RPMI7951 (cell line): ENCODE measurements around the gene CDCP2. TPM values are rescaled to one million over a fixed set of nuclear protein-coding genes. Genes with fewer than 3 reads are reported as not detected.
"Not testable (repeated sequence)": the region's sequence is repeated elsewhere in the genome, so short reads cannot be mapped to it uniquely, and the experiment has no call there.

Experiments
- DNase-seq: peaks from one replicate; pipeline ENCODE4 v3.0.0-alpha.2; 2012; ENCODE audit warnings: low read depth
- total RNA-seq: library from RNA; depleted of rRNA; stranded (reverse); fragments of >200 nt; shearing (Covaris generic); gene quantifications from 2 replicates; pipeline ENCODE4 v1.2.3, GENCODE V29; 2014

The CDCP2 gene
- total RNA-seq, 1 experiment from 2014 or later: not detected

DNA sequence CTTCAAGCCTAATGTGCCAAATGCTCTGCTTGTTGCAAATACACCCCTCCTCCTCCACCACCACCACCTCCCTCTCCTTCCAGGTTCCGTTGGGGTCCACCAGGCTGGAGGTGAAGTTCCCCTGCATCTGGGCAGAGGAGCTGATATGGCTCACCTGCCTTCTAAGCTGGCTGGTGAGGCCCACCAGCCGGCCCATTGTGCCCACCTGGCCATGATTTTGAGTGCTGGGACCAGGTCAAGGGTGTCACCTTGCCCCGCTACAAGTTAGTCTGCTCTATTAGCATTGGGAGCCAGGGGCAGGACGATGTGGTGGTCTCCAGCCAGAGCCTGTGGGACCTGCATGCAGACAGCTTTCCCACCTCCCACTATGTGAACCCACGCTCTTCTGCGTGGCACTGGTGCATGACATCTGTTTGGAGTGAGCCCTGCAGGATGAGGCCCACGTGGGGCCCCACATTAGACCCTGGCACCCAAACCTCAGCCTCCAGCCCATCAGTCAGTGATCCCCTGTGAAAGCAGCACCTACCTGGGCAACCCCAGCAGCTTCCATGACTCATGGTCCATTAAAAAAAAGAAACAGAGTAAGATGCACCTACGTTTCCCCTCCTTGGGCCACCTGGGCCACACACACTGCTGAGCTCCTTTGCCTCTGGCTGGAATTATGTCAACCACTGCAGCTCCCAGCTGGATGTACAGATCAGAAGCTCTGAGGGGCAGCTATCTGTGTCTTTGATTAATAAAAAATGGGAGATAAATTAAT lies 15.6 kb upstream of the CDCP2 start:
- DNase-seq: no peak

DNA sequence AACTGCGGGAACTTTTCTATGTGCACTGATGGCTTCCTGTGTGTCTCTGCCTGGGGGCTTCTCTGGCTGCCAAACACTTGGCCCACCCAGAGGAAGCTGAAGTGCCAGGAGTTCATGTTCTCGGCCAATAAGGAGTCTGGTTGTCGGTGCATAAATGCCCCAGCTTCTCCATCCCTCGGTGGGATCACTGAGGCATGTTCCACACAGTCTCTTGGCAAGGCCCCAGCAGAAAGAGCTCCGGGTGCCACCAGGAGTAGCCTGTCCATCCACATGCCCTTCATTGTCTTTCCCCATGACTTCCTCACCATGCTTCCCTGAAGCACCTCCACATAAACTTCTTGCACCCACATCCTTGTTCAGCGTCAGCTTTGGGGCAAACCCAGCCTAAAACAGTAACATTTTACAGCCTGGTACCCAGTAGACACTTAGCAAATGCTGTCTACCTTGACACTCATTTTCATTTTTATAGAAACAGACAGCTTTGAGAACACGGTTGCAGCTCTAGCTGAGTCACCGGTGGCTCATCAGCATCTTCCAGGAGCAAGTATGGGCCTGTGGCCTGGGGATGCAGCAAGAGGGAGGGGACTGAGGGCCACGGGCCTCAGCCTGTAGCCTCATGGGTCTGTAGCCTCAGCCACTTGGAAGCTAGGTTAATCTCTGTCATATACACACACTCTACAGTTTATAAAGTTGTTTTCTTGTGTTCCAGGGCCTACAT lies 14.8 kb upstream of the CDCP2 start:
- peak; percentile 46 for DNase-seq

DNA sequence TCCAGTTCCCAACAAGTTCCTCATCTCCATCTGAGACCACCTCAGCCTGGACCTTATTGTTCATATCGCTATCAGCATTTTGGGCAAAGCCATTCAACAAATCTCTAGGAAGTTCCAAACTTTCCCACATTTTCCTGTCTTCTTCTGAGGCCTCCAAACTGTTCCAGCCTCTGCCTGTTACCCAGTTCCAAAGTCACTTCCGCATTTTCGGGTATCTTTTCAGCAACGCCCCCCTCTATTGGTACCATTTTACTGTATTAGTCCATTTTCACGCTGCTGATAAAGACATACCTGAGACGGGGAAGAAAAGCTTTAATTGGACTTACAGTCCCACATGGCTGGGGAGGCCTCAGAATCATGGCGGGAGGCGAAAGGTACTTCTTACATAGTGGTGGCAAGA lies 13.6 kb upstream of the CDCP2 start:
- DNase-seq: not testable (repeated sequence)

DNA sequence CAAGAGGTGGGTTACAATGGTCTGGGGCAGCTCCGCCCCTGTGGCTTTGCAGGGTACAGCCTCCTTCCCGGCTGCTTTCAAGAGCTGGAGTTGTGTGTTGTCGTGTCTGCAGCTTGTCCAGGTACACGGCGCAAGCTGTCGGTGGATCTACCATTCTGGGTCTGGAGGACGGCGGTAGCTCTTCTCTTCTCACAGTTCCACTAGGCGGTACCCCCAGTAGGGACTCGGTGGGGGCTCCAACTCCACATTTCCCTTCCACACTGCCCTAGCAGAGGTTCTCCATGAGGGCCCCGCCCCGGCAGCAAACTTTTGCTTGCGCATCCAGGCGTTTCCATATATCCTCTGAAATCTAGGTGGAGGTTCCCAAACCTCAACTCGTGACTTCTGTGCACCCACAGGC lies 12.3 kb upstream of the CDCP2 start:
- no peak for DNase-seq

DNA sequence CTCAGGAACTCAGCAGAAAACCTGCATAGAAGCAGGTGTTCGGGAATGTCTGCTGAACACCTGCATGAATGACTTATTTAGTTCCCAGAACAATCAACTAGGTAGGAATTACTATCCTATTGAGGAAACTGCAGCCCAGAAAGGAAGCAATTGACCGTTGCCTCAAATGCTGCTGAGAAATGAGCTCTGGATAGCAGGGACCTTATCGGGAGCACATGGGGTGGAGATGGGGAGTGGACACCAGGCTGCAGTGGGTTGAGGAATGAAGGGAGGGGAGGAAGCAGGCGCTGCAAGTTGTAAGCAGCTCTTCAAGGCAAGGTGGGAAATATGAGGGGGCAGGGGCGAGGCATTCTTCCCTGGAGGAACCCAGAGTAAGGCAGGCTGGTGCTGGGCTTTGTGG lies 10.8 kb upstream of the CDCP2 start:
- DNase-seq: no peak

DNA sequence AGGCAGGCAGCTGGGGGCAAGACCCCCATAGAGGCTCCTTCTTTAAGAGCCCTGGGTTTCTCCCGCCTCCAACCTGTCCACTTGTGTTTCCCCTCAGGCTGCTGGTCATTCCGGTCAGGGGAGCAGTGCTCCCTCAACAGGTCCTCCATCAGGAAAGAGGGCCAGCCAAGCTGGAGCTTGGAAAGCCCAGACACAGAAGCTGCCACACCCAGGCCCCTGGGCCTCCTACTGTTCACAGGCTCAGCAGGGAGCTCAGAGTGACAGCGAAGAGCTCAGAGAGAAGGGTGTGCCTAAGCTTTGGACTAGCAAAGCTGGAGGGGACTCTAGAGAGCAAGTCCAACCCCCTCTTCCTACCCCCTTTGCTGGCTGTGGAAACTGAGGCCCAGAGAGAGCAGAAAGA lies 10.3 kb upstream of the CDCP2 start:
- DNase-seq: no peak

DNA sequence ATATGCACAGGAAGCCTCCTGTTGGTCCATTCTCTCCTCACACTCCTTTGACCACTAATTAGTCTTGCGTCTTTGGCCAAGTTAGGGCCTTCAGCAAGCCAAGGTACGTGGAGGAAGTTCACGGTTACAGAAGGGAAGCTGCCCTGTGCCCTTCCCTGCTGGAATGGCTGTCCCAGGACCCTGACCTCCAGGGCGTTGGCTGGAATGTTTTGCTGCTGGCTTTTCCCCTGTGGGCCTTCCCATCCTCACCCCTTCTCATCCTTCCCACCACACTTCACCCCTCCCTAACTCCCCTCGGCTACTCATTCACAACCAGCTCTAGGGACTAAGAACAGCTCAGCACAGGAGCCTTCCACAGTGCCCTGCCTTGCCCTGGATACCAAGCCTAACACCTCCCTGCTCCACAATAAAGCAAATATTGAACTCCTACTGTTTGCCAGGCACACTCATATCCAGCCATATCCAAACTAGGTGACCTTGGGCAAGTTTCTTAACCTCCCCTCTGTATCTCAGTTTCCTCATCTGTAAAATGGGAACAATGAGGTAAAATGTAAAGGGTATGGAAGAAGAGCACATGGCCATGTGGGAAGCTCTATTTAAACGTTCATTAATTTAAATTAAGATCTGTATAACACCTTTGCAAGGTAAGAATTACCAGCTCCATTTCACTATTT lies 8.8 kb upstream of the CDCP2 start:
- no peak for DNase-seq

DNA sequence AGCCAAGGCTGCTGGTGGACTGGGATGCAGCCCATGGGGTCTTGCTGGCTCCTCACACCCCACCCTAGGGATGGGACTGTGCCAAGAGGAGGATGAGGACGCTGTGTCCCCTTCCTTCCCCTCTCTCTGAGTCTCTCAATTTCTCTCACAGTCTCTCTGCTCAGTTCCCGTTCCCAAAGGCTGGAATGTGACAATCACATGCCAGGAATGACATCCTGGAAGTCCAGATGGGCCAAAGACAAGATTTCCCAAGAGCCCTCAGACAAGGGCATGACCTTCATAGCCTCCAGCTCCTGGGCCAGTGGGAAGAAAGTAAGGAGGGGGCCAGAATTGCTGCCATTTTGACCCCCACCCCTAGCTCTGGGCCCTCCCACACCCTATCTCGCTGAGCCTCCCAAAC lies 7.6 kb upstream of the CDCP2 start:
- DNase-seq: no peak

DNA sequence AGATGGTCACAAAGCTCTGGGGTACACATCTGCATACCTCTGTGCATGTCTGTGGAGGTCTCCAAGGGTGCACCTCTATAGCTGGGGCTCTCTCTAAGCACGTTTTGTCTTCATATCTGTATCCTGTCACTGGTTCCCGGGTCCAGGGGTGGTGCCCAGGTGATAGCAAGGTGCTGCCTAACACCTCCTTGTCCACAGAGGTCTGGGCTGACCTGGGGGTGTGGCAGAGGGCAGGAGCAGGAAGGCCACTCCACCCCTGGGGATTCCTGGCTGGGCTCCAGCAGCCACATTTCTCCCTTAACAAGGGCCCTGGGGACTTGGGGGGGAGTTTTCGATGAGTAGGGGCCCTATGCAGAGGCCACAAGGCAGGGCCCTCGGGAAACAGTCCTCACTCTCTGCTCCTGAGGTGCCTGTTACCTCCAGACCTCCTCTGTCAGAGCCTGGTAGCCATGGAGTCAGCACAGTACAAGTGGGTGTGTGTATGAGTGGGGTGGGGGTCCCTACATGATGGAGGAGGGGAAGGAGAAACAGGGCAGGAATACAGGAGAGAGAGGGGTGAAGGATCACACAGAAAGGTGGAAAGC lies 7.0 kb upstream of the CDCP2 start:
- DNase-seq: no peak

DNA sequence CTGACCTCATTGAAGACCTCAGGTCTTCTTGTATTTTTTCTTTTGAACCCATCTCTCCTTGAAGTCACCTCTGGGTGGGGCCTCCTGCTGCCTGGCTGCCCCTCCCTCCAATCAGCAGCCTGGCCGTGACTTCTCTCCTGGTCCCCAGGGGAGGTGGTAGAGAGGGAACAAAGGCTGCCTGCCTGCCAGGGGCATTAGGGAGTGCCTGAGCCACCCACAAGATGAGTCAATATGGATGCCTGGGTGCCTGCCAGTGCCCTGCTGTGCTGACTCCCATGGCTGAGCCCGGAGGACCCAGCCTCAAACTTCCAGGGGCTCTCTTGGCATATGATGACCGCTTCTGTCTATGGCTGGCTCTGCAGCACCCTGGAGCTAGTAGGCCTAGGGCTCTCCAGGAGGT lies 5.3 kb upstream of the CDCP2 start:
- DNase-seq: peak; percentile 42

DNA sequence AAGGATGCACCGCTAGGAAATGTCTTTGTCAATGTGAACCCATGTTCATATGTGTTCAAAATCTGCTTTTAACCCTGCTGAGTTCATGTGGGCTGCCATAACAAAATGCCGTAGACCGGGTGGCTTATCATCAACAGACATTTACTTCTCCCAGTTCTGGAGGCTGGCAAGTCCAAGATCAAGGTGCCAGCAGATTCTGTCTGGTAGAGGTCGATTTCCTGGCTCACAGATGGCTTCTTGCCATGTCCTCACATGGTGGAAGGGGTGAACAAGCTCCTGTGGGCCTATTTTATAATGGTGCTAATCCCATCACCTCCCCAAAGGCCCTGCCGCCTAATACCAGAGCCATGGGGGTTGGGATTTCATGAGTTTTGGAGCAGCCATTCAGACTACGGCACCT lies 4.6 kb upstream of the CDCP2 start:
- DNase-seq: no peak

DNA sequence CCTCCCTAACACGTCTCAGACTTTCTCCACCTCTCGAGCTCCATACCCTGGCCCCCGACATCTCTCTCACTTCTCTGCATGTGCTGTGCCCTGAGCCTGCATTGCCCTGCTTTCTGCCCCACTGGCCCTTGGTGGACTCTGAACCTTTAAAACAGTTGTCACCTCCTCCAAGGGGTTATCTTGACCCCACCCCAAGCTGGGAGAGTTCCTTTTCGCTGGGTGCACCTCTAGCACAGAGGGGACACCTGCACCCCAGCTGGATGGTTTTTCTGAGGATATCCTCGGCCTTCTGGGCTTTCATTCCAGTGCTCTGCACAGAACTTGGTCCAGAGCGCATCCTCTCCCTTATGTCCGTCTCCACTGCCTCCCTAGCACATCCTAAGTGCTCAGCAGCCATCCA lies 4.2 kb upstream of the CDCP2 start:
- DNase-seq: no peak

DNA sequence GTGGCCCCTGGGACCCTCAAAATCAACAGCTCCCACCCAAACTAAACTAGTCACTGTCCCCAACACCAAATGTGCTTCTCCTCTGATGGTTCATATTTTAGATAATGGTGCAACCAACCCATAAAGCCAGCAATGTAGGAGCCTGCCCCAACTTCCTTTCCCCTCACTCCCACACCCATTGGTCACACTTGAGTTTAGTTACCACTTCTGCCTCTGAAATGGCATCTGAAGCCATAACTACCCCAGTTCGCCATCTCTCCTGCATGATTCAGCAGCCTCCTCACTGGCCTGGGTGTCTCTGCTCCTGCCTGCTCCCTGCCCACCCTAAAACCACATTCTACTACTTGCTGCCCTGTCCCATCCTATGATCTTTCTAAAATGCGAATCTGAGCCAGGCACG lies 3.4 kb upstream of the CDCP2 start:
- no peak for DNase-seq

DNA sequence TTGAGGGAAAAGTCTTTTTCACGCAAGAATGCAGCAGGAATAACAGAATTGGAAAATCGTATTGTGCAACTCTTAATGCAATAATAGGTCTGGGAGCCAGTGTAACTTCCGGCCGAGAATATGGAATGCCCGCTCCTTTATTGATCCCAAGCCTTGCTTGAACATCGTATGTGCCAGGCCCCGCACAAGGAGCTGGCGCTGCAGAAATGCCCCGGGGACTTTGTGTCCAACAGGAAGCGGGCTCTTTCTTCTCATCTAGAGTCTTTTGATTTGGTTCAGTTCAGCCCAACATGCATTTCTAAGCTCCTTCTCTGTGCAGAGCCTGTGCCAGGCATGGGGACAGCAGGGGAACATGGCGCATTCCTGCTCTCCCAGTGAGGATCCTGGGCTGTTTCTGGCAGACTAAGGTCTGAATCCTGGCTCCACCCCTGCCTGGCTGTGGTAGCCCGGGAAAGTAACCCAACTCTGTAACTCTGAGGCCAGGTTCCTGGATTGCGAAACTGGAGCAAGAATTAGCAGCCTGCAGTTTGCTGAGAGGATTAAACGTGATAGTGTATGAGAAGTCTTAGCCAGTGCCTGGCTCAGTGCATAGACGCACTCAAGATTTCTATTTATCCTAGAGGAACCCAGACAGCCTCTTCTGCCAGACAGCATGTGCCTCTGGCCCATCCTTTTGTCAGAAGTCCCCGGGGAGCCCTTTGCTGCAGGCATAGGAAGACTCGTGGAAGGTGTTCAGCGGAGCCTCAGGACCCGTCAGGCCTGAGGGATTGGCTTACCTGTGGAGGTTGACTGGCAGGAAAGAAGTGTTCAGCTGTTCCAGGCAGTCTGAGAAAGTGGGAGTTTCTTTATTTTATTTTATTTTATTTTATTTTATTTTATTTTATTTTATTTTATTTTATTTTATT lies 987 bp upstream of the CDCP2 start:
- peak; percentile 55 for DNase-seq

DNA sequence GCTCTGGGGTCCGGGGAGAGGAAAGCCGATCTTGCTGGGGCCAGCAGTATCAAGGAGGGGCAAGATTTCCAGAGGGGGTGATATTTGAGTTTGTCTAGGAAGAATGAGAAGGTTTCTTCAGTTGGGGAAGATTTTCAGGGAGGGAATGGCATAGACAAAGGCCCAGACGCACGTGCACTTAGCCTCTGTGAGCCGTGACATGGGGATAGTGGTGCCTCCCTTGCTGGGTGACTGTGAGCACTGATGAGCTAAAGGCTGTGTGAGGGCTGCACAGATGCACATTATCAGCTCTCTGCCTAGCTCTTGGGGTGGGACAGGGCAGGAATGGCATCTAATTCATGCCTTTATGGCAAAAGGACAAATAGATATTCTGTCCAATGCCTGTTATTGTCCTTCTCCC lies 1.8 kb downstream of the CDCP2 start:
- no peak for DNase-seq

DNA sequence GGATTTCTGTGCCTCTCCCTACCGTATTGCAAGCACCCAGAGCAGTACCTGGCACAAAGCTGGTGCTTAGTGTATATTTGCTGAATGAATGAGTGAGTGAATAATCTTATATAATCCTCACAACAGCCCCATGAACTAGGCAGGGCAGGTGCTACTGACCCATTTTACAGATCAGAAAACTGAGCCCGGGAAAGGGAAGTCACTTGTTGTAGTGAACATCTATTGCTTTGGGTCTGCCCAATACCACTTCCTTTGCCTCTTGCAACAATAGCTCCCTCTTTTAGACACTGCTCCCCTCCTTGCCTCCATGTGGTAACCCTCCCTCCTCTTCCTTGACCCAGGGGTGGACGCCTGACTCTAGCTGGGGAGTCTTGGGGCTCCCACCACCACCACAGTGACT lies 3.1 kb downstream of the CDCP2 start:
- DNase-seq: no peak

DNA sequence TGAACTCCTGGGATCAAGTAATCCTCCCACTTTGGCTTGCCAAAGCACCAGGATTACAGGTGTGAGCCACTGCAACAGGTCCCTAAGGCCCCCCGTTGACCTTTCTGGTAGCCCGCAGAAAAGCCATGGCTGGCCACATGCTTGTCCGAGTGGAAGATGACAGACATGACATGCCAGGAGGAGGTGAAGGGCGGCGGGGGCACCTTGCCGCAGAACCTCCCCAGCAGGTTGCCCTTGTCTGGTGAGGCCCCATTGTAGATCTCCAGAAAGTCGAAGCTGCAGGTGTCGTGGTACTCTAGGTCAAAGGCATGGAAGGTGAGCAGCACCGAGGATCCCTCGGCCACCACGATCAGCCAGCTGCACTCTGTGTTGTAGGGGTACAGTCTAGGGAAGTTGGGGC lies 8.4 kb downstream of the CDCP2 start:
- no peak for DNase-seq

DNA sequence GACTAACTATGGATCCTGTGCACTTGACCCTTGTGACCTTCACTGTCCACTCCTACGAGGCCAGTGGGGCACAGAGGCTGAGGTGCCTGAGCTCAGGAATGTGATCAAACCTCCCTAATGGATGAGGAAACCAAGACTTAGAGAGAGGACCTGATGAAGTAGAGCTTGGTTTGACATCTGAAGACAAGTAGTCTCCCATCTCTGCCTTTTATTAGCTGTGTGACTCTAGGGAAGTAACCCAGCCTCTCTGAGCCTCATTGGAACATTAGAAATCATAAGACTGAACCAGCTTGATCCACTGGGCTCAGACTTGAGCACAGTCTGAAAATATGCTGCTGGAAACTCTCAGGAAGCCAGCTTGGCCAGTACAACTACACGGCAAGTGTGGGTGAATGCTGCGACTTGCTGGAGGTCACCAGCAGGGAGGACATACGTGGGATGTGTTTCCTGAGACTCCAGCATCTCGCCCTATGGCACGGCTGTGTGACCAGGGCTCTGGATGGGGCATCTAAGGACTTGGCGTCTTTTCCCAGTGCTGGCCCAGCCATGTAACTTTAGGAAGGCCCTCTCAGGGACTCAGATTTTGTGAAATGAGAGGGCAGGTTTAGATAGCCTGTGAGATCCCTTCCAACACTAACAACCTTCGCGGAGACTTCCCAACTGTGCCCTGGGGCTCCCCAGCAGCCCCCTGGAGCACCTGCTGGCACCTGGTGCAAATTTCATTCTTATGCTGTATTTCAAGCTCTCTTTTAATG lies 10.5 kb downstream of the CDCP2 start:
- DNase-seq: no peak

DNA sequence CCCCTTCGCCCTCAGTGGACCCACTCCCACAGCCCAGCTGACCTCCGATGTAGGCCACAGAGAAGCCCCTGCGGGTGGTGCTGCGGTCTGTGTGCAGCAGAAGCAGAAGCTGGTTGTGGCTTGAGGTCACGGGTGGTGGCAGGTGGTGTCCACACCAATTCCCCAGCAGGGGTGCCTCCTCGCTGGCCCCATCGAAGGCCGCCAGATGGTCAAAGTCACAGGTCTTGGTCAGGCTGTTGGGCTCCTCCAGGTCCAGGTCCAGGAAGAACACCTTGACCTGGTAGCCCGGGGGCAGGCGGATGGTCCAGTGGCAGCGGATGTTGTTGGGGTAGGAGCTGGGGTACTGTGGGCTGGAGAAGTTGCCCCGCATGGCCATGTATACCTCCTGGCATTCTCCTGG lies 13.1 kb downstream of the CDCP2 start:
- no peak for DNase-seq

DNA sequence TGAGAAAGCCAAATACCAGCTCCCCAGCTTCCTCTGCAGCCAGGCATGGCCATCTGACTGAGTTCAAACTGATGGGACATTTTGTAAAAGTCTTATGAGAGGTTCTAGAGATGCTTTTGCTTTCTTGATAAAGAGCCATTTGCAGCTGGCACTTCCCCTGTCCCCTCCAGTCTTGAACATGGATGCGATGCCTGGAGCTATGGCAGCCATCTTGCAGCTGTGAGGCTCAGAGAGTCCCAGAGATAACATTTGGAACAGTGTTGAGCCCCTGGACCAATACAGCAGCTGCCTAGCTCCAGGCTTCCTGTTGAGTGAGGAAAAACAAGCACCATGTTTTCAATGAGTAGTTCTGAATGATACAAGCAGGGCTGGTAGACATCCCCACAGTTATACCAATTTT lies 13.8 kb downstream of the CDCP2 start:
- no peak for DNase-seq

DNA sequence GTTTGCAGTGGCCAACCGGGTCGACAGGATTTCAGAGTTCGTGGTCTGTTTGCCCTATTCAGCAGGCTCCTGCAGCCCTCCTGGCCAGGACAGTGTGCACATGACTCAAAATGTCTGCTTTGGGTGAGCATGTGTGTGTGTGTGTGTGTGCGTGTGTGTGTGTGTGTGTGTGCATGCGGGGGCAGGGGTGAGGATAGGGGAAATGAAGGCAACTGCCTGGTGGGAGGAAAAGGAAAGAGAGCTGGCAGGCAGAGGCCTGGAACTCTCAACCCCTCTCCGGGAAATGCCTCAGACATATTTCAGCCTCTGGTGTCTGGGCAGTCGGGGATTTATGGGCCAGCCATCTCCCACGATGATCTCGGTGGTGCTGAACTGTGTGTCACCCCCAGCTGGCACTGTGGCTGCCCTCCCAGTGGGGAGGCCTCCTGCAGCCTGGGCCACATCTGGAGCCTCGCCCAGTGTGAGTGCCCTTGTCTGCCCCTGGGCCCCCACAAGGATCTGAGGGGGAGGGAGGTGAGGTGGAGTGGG lies 15.2 kb downstream of the CDCP2 start:
- DNase-seq: peak; percentile 61
